Hepatocyte (in vitro differentiated cells): ENCODE data around the gene SGPP2. TPM values are rescaled to one million over a fixed set of nuclear protein-coding genes. Genes with fewer than 3 reads are reported as not detected.

Source experiments
- DNase-seq: peaks from one replicate; pipeline ENCODE4 v3.0.0-alpha.2; 2016; ENCODE audit warnings: low spot score
- H2AFZ ChIP-seq: fragments of 200-600 bp; sonication (generic); 2 replicates; pipeline ENCODE4 v1.6.0; 2016; ENCODE audit warnings: antibody characterized with exemption, mild to moderate bottlenecking
- H3K27ac ChIP-seq: fragments of 200-600 bp; sonication (generic); 2 replicates; pipeline ENCODE4 v1.5.1; 2016; ENCODE audit warnings: mild to moderate bottlenecking
- H3K27me3 ChIP-seq: fragments of 200-600 bp; sonication (generic); 2 replicates; pipeline ENCODE4 v1.6.1; 2016
- H3K36me3 ChIP-seq: fragments of 200-600 bp; sonication (generic); replicated peaks from 2 replicates; pipeline ENCODE4 v1.5.1; 2016; ENCODE audit warnings: low read depth; ENCODE audit not compliant: insufficient read depth
- H3K4me1 ChIP-seq: fragments of 200-600 bp; sonication (generic); 2 replicates; pipeline ENCODE4 v1.5.1; 2016; ENCODE audit warnings: mild to moderate bottlenecking, moderate library complexity; ENCODE audit not compliant: insufficient read depth
- H3K4me2 ChIP-seq: fragments of 200-600 bp; sonication (generic); 2 replicates; pipeline ENCODE4 v1.6.0; 2016
- H3K4me3 ChIP-seq: fragments of 200-600 bp; sonication (generic); 2 replicates; pipeline ENCODE4 v1.5.1; 2016; ENCODE audit warnings: mild to moderate bottlenecking
- H3K79me2 ChIP-seq: fragments of 200-600 bp; sonication (generic); 2 replicates; pipeline ENCODE4 v1.6.0; 2017; ENCODE audit warnings: mild to moderate bottlenecking
- H3K9me2 ChIP-seq: fragments of 200-600 bp; sonication (generic); replicated peaks from 2 replicates; pipeline ENCODE4 v1.6.0; 2017; ENCODE audit warnings: mild to moderate bottlenecking; ENCODE audit not compliant: insufficient read depth
- H3K9me3 ChIP-seq: fragments of 200-600 bp; sonication (generic); 2 replicates; pipeline ENCODE4 v1.5.1; 2016; ENCODE audit warnings: low read depth, mild to moderate bottlenecking
- H4K20me1 ChIP-seq: fragments of 200-600 bp; sonication (generic); 2 replicates; pipeline ENCODE4 v1.6.0; 2016; ENCODE audit warnings: mild to moderate bottlenecking; ENCODE audit not compliant: insufficient read depth, poor library complexity, severe bottlenecking
- EZH2 ChIP-seq: fragments of 200-600 bp; sonication (generic); IDR thresholded peaks from 2 replicates; pipeline ENCODE4 v1.6.1; 2016; ENCODE audit warnings: antibody characterized with exemption, mild to moderate bottlenecking, borderline replicate concordance
- EZH2phosphoT487 ChIP-seq: fragments of 200-600 bp; sonication (generic); IDR thresholded peaks from one replicate; pipeline ENCODE4 v1.6.1; 2018; ENCODE audit warnings: antibody characterized with exemption, mild to moderate bottlenecking, low read depth, moderate library complexity; ENCODE audit not compliant: unreplicated experiment, severe bottlenecking
- WGBS: methylation state at CpG from one replicate; pipeline ENCODE4 v1.1.6; 2016; ENCODE audit warnings: low lambda C conversion rate; ENCODE audit errors: missing lambda C conversion rate; 5-methylcytosine and 5-hydroxymethylcytosine counted together
- polyA plus RNA-seq: library from polyadenylated mRNA; unstranded; fragments of >200 nt; fragmentation: Nextera tagmentation; extraction: Ambion mirVana; gene quantifications from 2 replicates; pipeline ENCODE4 v1.2.1, GENCODE V29; 2016
- total RNA-seq: library from RNA; depleted of rRNA; stranded (reverse); fragments of >200 nt; gene quantifications from 2 replicates; pipeline ENCODE4 v1.2.3, GENCODE V29; 2014
- TF ChIP-seq, protein P1 (sequence below): fragments of 200-600 bp; sonication (generic); IDR thresholded peaks from 2 replicates; pipeline ENCODE4 v1.5.1; 2016; ENCODE audit warnings: antibody characterized with exemption, mild to moderate bottlenecking; ENCODE audit not compliant: poor library complexity

Gene SGPP2
- total and polyA plus RNA-seq, 2 experiments from 2014 or later, result 1.4 to 1.8 TPM

DNA sequence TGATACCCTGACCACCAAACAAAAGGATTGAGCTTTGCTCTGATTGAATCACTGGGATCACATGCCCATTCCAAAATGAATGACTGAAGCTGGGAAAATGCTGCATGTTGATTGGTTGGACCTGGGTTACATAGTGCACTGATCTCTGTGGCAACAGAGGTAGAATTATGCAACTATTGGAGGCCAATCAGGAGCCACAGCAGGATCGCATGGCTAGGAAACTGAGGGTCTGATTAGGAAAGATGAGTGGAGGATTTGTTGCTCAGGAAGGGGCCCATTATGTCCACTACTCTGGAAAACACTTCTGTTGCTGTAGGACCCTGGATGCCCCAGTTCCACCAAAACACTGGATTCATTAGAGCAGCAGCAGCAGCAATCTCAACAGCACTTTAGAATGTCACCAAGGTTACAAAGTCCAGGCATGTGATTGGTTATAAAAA is 25.9 kb upstream of the SGPP2 start:
- DNase-seq, result peak; percentile 8
- no peaks in the 10 kb centered on the region for H3K79me2 ChIP-seq
- TF ChIP-seq EZH2phosphoT487 (no peak), EZH2 (no peak)
- TF ChIP-seq, protein P1, sequence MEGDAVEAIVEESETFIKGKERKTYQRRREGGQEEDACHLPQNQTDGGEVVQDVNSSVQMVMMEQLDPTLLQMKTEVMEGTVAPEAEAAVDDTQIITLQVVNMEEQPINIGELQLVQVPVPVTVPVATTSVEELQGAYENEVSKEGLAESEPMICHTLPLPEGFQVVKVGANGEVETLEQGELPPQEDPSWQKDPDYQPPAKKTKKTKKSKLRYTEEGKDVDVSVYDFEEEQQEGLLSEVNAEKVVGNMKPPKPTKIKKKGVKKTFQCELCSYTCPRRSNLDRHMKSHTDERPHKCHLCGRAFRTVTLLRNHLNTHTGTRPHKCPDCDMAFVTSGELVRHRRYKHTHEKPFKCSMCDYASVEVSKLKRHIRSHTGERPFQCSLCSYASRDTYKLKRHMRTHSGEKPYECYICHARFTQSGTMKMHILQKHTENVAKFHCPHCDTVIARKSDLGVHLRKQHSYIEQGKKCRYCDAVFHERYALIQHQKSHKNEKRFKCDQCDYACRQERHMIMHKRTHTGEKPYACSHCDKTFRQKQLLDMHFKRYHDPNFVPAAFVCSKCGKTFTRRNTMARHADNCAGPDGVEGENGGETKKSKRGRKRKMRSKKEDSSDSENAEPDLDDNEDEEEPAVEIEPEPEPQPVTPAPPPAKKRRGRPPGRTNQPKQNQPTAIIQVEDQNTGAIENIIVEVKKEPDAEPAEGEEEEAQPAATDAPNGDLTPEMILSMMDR, result no peak
- H3K27me3 ChIP-seq, result no peaks in the 10 kb centered on the region
- H2AFZ ChIP-seq, result no peak overlapping the region
- peaks cover 4% of the 10 kb centered on the region for H3K9me3 ChIP-seq
- no peaks in the 10 kb centered on the region for H3K9me2 ChIP-seq
- H3K27ac ChIP-seq, result no peak overlapping the region
- no peak overlapping the region for H3K4me3 ChIP-seq
- H3K4me2 ChIP-seq, result no peak overlapping the region
- H4K20me1 ChIP-seq, result no peaks in the 10 kb centered on the region
- no peaks in the 10 kb centered on the region for H3K4me1 ChIP-seq
- H3K36me3 ChIP-seq, result no peaks in the 10 kb centered on the region
- WGBS, result 89% methylated on average over 1 of the region's 1 CpG

GRCh38 chr2:222399038-222399783 is 25.1 kb upstream of the SGPP2 start:
- 50% methylated on average over 5 of the region's 5 CpGs for WGBS
- no peak overlapping the region for H2AFZ ChIP-seq

GRCh38 chr2:222404151-222404905 is 20.0 kb upstream of the SGPP2 start:
- H3K27me3 ChIP-seq, result no peaks in the 10 kb centered on the region
- no peaks in the 10 kb centered on the region for H3K36me3 ChIP-seq
- H3K27ac ChIP-seq, result no peak overlapping the region
- H3K9me3 ChIP-seq, result no peaks in the 10 kb centered on the region
- H2AFZ ChIP-seq, result no peak overlapping the region
- H3K9me2 ChIP-seq, result no peaks in the 10 kb centered on the region
- H3K4me1 ChIP-seq, result no peaks in the 10 kb centered on the region
- no peak overlapping the region for H3K4me3 ChIP-seq
- H3K79me2 ChIP-seq, result no peaks in the 10 kb centered on the region
- TF ChIP-seq, protein P1, result no peak
- TF ChIP-seq EZH2phosphoT487 (no peak), EZH2 (no peak)
- DNase-seq, result no peak
- no peaks in the 10 kb centered on the region for H4K20me1 ChIP-seq
- no peak overlapping the region for H3K4me2 ChIP-seq
- WGBS, result 73% methylated on average over 8 of the region's 8 CpGs

More at GRCh38 chr2:222399038-222399783, 25.1 kb upstream of the SGPP2 start:
- no peaks in the 10 kb centered on the region for H3K36me3 ChIP-seq
- no peaks in the 10 kb centered on the region for H3K9me2 ChIP-seq
- no peak overlapping the region for H3K4me2 ChIP-seq
- H3K79me2 ChIP-seq, result no peaks in the 10 kb centered on the region
- no peaks in the 10 kb centered on the region for H3K27me3 ChIP-seq
- H4K20me1 ChIP-seq, result no peaks in the 10 kb centered on the region
- no peak for TF ChIP-seq EZH2
- no peak overlapping the region for H3K27ac ChIP-seq
- H3K9me3 ChIP-seq, result peaks cover 4% of the 10 kb centered on the region
- no peak overlapping the region for H3K4me3 ChIP-seq
- no peaks in the 10 kb centered on the region for H3K4me1 ChIP-seq
- no peak for DNase-seq

DNA sequence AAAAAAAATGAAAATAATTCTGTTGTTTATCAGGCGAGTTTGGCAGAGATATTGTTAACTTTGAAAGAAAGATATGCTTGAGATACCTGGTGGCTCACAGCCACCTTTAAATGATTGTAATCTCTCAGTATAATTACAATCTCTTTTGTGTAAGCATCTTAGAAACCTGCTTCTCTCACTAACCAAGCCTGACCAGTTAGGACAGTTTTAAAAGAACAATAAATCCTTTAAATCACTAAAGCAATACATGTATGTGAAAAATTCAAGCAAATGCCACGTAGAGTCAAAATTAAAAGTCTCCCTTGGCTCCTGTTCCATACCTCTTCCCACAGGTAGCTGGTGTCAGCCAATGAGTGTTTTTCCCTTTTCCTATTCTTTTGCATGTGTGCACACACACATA is 15.7 kb upstream of the SGPP2 start:
- no peak overlapping the region for H2AFZ ChIP-seq
- H3K4me2 ChIP-seq, result no peak overlapping the region
- H3K79me2 ChIP-seq, result no peaks in the 10 kb centered on the region
- no peaks in the 10 kb centered on the region for H3K36me3 ChIP-seq
- H3K27me3 ChIP-seq, result no peaks in the 10 kb centered on the region
- no peaks in the 10 kb centered on the region for H4K20me1 ChIP-seq
- 82% methylated on average over 2 of the region's 2 CpGs for WGBS
- DNase-seq, result no peak
- no peaks in the 10 kb centered on the region for H3K9me3 ChIP-seq
- TF ChIP-seq, protein P1, result no peak
- TF ChIP-seq EZH2, result no peak
- no peak for TF ChIP-seq EZH2phosphoT487
- no peaks in the 10 kb centered on the region for H3K4me1 ChIP-seq
- H3K9me2 ChIP-seq, result no peaks in the 10 kb centered on the region
- no peak overlapping the region for H3K4me3 ChIP-seq
- H3K27ac ChIP-seq, result no peak overlapping the region
